ENCODE results near the gene PTPRJ. TPM values are rescaled to one million over a fixed set of nuclear protein-coding genes. Genes with fewer than 3 reads are reported as not detected.

PTPRJ gene
- total and polyA plus RNA-seq, 2 donors (not counting 1 experiment from before 2014, with no cell fraction given), result 11.2 to 20.0 TPM

GRCh38 chr11:48180627-48181026 is 200.3 kb downstream of the PTPRJ start:
- H3K36me3 ChIP-seq (replicated peaks in 1 of 2; ENCODE audit: control extremely low read depth in 1 of 2, control insufficient read depth in 1 of 2, extremely low read depth in 1 of 2, insufficient read depth in 2 of 2, low read length in 1 of 2), result no peaks in the 10 kb centered on the region
- no peaks in the 10 kb centered on the region for H3K9me3 ChIP-seq (ENCODE audit: control extremely low read depth in 1 of 3, control insufficient read depth in 2 of 3, insufficient read depth in 1 of 3, low read length in 2 of 3)
- H3K4me2 ChIP-seq (replicated peaks; ENCODE audit: low read depth, low read length, poor library complexity, severe bottlenecking), result no peak overlapping the region
- peaks cover 5% of the 10 kb centered on the region for H3K27me3 Mint-ChIP-seq
- H3K4me3 Mint-ChIP-seq, result no peak overlapping the region
- ChIA-PET CTCF (no interaction called here), POLR2A (no interaction called here)
- ATAC-seq (ENCODE audit: low read depth) (no peak), DNase-seq (no peak)
- WGBS (ENCODE audit: insufficient coverage), result 86% methylated on average over 6 of the region's 6 CpGs
- H3K4me3 ChIP-seq (ENCODE audit: control extremely low read depth in 1 of 5, extremely low read depth in 1 of 5, insufficient read depth in 1 of 5, low read depth in 2 of 5, low read length in 4 of 5), result no peak overlapping the region
- H3K4me1 ChIP-seq (ENCODE audit: control insufficient read depth in 2 of 2, insufficient read depth in 2 of 2, low read length in 2 of 2), result no peaks in the 10 kb centered on the region
- H3K27ac ChIP-seq (ENCODE audit: low read length in 2 of 2), result no peak overlapping the region
- no peak overlapping the region for H3K9ac ChIP-seq (ENCODE audit: low read length)
- no peaks in the 10 kb centered on the region for H4K20me1 ChIP-seq (ENCODE audit: control insufficient read depth, insufficient read depth, low read length, poor library complexity, severe bottlenecking)
- intact Hi-C loops (cut with micrococcal nuclease), result no loop called here
- no peak for TF ChIP-seq CTCF (IDR thresholded peaks at IDR 0.05)
- no peak for TF ChIP-seq EZH2 (IDR thresholded peaks at IDR 0.05; ENCODE audit: borderline replicate concordance, insufficient read depth, low read depth, low read length, poor library complexity, severe bottlenecking)
- no peak overlapping the region for H2AFZ ChIP-seq (ENCODE audit: insufficient read depth, low read depth, low read length, poor library complexity, severe bottlenecking)
- no peaks in the 10 kb centered on the region for H3K79me2 ChIP-seq (ENCODE audit: control insufficient read depth, insufficient read depth, low read length)
- H3K27ac Mint-ChIP-seq, result no peak overlapping the region
- H3K9me3 Mint-ChIP-seq (ENCODE audit: insufficient read depth), result no peaks in the 10 kb centered on the region
- no peaks in the 10 kb centered on the region for H3K4me1 Mint-ChIP-seq
- H3K27me3 ChIP-seq (replicated peaks in 1 of 4; ENCODE audit: control extremely low read depth in 1 of 4, control insufficient read depth in 3 of 4, insufficient read depth in 4 of 4, low read length in 3 of 4), result no peaks in the 10 kb centered on the region

- intact Hi-C loops (cut with micrococcal nuclease), result no loop called here
- Histone ChIP-seq H3K4me2 (replicated peaks; ENCODE audit: low read depth, low read length, poor library complexity, severe bottlenecking) (no peak overlapping the region), H3K4me3 (ENCODE audit: control extremely low read depth in 1 of 5, extremely low read depth in 1 of 5, insufficient read depth in 1 of 5, low read depth in 2 of 5, low read length in 4 of 5) (no peak overlapping the region), H3K36me3 (replicated peaks in 1 of 2; ENCODE audit: control extremely low read depth in 1 of 2, control insufficient read depth in 1 of 2, extremely low read depth in 1 of 2, insufficient read depth in 2 of 2, low read length in 1 of 2) (no peaks in the 10 kb centered on the region), H3K27ac (ENCODE audit: low read length in 2 of 2) (no peak overlapping the region), H3K9ac (ENCODE audit: low read length) (no peak overlapping the region), H3K9me3 (ENCODE audit: control extremely low read depth in 1 of 3, control insufficient read depth in 2 of 3, insufficient read depth in 1 of 3, low read length in 2 of 3) (no peaks in the 10 kb centered on the region), H2AFZ (ENCODE audit: insufficient read depth, low read depth, low read length, poor library complexity, severe bottlenecking) (no peak overlapping the region), H3K4me1 (ENCODE audit: control insufficient read depth in 2 of 2, insufficient read depth in 2 of 2, low read length in 2 of 2) (no peaks in the 10 kb centered on the region), H3K79me2 (ENCODE audit: control insufficient read depth, insufficient read depth, low read length) (no peaks in the 10 kb centered on the region), H4K20me1 (ENCODE audit: control insufficient read depth, insufficient read depth, low read length, poor library complexity, severe bottlenecking) (no peaks in the 10 kb centered on the region), H3K27me3 (replicated peaks in 1 of 4; ENCODE audit: control extremely low read depth in 1 of 4, control insufficient read depth in 3 of 4, insufficient read depth in 4 of 4, low read length in 3 of 4) (no peaks in the 10 kb centered on the region)
- H3K27ac Mint-ChIP-seq, result no peak overlapping the region
- H3K4me3 Mint-ChIP-seq, result no peak overlapping the region
- ATAC-seq (ENCODE audit: low read depth) (no peak), DNase-seq (no peak)
- H3K27me3 Mint-ChIP-seq, result peaks cover 5% of the 10 kb centered on the region
- TF ChIP-seq EZH2 (IDR thresholded peaks at IDR 0.05; ENCODE audit: borderline replicate concordance, insufficient read depth, low read depth, low read length, poor library complexity, severe bottlenecking) (no peak), CTCF (IDR thresholded peaks at IDR 0.05) (no peak)
- WGBS (ENCODE audit: insufficient coverage), result 89% methylated on average over 3 of the region's 4 CpGs
- H3K4me1 Mint-ChIP-seq, result no peaks in the 10 kb centered on the region
- CTCF ChIA-PET, result no interaction called here
- H3K9me3 Mint-ChIP-seq (ENCODE audit: insufficient read depth), result no peaks in the 10 kb centered on the region
- POLR2A ChIA-PET, result no interaction called here
These were observed 202.6 kb downstream of the PTPRJ start for GRCh38 chr11:48182860-48183526.
